H1 (cell line): ENCODE results near the gene TBC1D22A. TPM values are rescaled to one million over a fixed set of nuclear protein-coding genes. Genes with fewer than 3 reads are reported as not detected.

ENCODE experiments used
- CTCF ChIA-PET: fragments of 300-600 bp; sonication (Branson Sonifier 250); formaldehyde crosslinking; loops from one replicate; lab custom pipeline; 2021; ENCODE audit not compliant: partially characterized antibody; lab: Charles Lee
- POLR2A ChIA-PET: fragments of 300-600 bp; sonication (Branson Sonifier 250); formaldehyde crosslinking; loops from one replicate; lab custom pipeline; 2021; ENCODE audit warnings: inconsistent platforms; ENCODE audit not compliant: partially characterized antibody; lab: Charles Lee
- DNase-seq, 2 experiments: peaks; one replicate each; pipeline versions ENCODE4 v3.0.0 to v3.0.0-alpha.2; 2010 to 2022; ENCODE audit warnings: low spot score in 2 of 2, low read depth in 1 of 2, mixed read lengths in 1 of 2
- FAIRE-seq: peaks from 2 replicates; lab custom pipeline; 2011; peaks lifted over from hg19 to GRCh38; lab: Jason Lieb, UNC
- H2AFZ ChIP-seq: 2 replicates; pipeline ENCODE4 v1.8.1; 2012; ENCODE audit warnings: low read length, inconsistent platforms
- H2AK5ac ChIP-seq: 2 replicates; pipeline ENCODE4 v1.6.1; 2013; ENCODE audit warnings: low read depth, low read length
- H2BK120ac ChIP-seq: replicated peaks from 2 replicates; pipeline ENCODE3; 2013; ENCODE audit warnings: low read depth, low read length, inconsistent platforms
- H2BK12ac ChIP-seq: 2 replicates; pipeline ENCODE4 v1.6.1; 2013; ENCODE audit warnings: low read depth, low read length
- H2BK15ac ChIP-seq: 2 replicates; pipeline ENCODE4 v1.6.1; 2013; ENCODE audit warnings: low read length
- H2BK20ac ChIP-seq: 2 replicates; pipeline ENCODE4 v1.6.1; 2013; ENCODE audit warnings: low read length
- H2BK5ac ChIP-seq: 2 replicates; pipeline ENCODE4 v1.6.1; 2013; ENCODE audit warnings: low read depth, low read length
- H3K14ac ChIP-seq: 2 replicates; pipeline ENCODE4 v1.6.1; 2013; ENCODE audit warnings: inconsistent platforms; ENCODE audit not compliant: insufficient read length
- H3K18ac ChIP-seq: 2 replicates; pipeline ENCODE4 v1.6.1; 2013; ENCODE audit warnings: low read length; ENCODE audit errors: extremely low read depth
- H3K23ac ChIP-seq: 2 replicates; pipeline ENCODE4 v1.6.1; 2013; ENCODE audit warnings: inconsistent platforms; ENCODE audit not compliant: insufficient read length
- H3K23me2 ChIP-seq: 2 replicates; pipeline ENCODE4 v1.6.1; 2013; ENCODE audit warnings: low read depth, low read length
- H3K27ac ChIP-seq: 2 replicates; pipeline ENCODE4 v1.6.1; 2011; ENCODE audit warnings: low read depth, low read length, inconsistent platforms
- H3K27me3 ChIP-seq, 4 experiments: replicated peaks in 1 of 4; 1 replicate in 1 of 4; 2 replicates in 3 of 4; pipeline versions ENCODE4 v1.6.1 to v1.8.1; 2011 to 2013; ENCODE audit warnings: low read length in 3 of 4, mild to moderate bottlenecking in 3 of 4, inconsistent platforms in 2 of 4, mixed read lengths in 2 of 4, moderate library complexity in 1 of 4; ENCODE audit not compliant: control insufficient read depth in 3 of 4, insufficient read depth in 3 of 4; ENCODE audit errors: extremely low read depth in 1 of 4
- H3K36me3 ChIP-seq, 4 experiments: 2 replicates each; pipeline versions ENCODE4 v1.6.1 to v1.8.1; 2011 to 2013; ENCODE audit warnings: mild to moderate bottlenecking in 4 of 4, low read length in 3 of 4, moderate library complexity in 2 of 4, control low read depth in 1 of 4, inconsistent platforms in 1 of 4; ENCODE audit not compliant: insufficient read depth in 4 of 4, control insufficient read depth in 2 of 4
- H3K4ac ChIP-seq: replicated peaks from 2 replicates; pipeline ENCODE3; 2013; ENCODE audit warnings: low read length, low read depth, mixed read lengths, inconsistent platforms; ENCODE audit not compliant: insufficient read length
- H3K4me1 ChIP-seq, 4 experiments: replicated peaks in 1 of 4; 1 replicate in 1 of 4; 2 replicates in 3 of 4; pipeline versions ENCODE4 v1.6.1 to v1.8.1; 2011 to 2013; ENCODE audit warnings: low read length in 3 of 4, inconsistent platforms in 2 of 4, mixed read lengths in 1 of 4; ENCODE audit not compliant: insufficient read depth in 4 of 4, control insufficient read depth in 3 of 4
- H3K4me2 ChIP-seq, 2 experiments: 2 replicates each; pipeline versions ENCODE4 v1.6.1 to v1.8.1; 2011 to 2013; ENCODE audit warnings: low read depth in 2 of 2, low read length in 2 of 2, control low read depth in 1 of 2, inconsistent platforms in 1 of 2, mild to moderate bottlenecking in 1 of 2; ENCODE audit not compliant: insufficient read depth in 1 of 2
- H3K4me3 ChIP-seq, 4 experiments: fragments of 200-600, 300-600 bp in 1 of 4; sonication (generic), shearing (Covaris generic), sonication (Bioruptor Twin) in 1 of 4; 2 replicates each; pipeline versions ENCODE4 v1.5.1 to v1.8.1; 2011 to 2016; ENCODE audit warnings: low read length in 4 of 4, low read depth in 3 of 4, control low read depth in 2 of 4, inconsistent platforms in 2 of 4, mild to moderate bottlenecking in 2 of 4, mixed read lengths in 1 of 4, moderate library complexity in 1 of 4; ENCODE audit not compliant: insufficient read depth in 2 of 4; ENCODE audit errors: extremely low read depth in 1 of 4
- H3K56ac ChIP-seq: replicated peaks from 2 replicates; pipeline ENCODE3; 2013; ENCODE audit warnings: low read depth, mild to moderate bottlenecking, mixed read lengths, low read length, inconsistent platforms; ENCODE audit not compliant: insufficient read length
- H3K79me1 ChIP-seq: 2 replicates; pipeline ENCODE4 v1.6.1; 2013; ENCODE audit warnings: low read depth, low read length, control low read depth
- H3K79me2 ChIP-seq, 2 experiments: 2 replicates each; pipeline versions ENCODE4 v1.6.1 to v1.8.1; 2012 to 2013; ENCODE audit warnings: low read length in 2 of 2, mild to moderate bottlenecking in 2 of 2, inconsistent platforms in 1 of 2; ENCODE audit not compliant: insufficient read depth in 2 of 2, control insufficient read depth in 1 of 2
- H3K9ac ChIP-seq, 4 experiments: replicated peaks in 1 of 4; 1 replicate in 1 of 4; 2 replicates in 3 of 4; pipeline versions ENCODE4 v1.6.1 to v1.8.1; 2011 to 2013; ENCODE audit warnings: low read depth in 3 of 4, low read length in 3 of 4, control low read depth in 2 of 4, mild to moderate bottlenecking in 2 of 4, moderate library complexity in 2 of 4, inconsistent platforms in 1 of 4; ENCODE audit errors: extremely low read depth in 1 of 4
- H3K9me3 ChIP-seq, 2 experiments: 2 replicates each; pipeline versions ENCODE4 v1.6.1 to v1.8.1; 2012 to 2013; ENCODE audit warnings: mild to moderate bottlenecking in 2 of 2, moderate library complexity in 2 of 2, control low read depth in 1 of 2, inconsistent platforms in 1 of 2, low read depth in 1 of 2, low read length in 1 of 2, mixed read lengths in 1 of 2; ENCODE audit not compliant: insufficient read depth in 2 of 2
- H4K20me1 ChIP-seq, 2 experiments: replicated peaks in 1 of 2; 2 replicates each; pipeline versions ENCODE3 to v1.8.1; 2011 to 2013; ENCODE audit warnings: inconsistent platforms in 2 of 2, low read length in 2 of 2, mild to moderate bottlenecking in 1 of 2; ENCODE audit not compliant: insufficient read depth in 2 of 2, control insufficient read depth in 1 of 2
- H4K5ac ChIP-seq: 2 replicates; pipeline ENCODE4 v1.6.1; 2013; ENCODE audit warnings: low read length, low read depth, mixed read lengths, inconsistent platforms; ENCODE audit not compliant: insufficient read length
- H4K8ac ChIP-seq: 2 replicates; pipeline ENCODE4 v1.8.0; 2013; ENCODE audit warnings: mild to moderate bottlenecking, moderate library complexity, low read length, inconsistent platforms; ENCODE audit not compliant: insufficient read depth; ENCODE audit errors: extremely low read depth
- H4K91ac ChIP-seq: replicated peaks from 2 replicates; pipeline ENCODE3; 2013; ENCODE audit warnings: low read length, mixed read lengths, inconsistent platforms; ENCODE audit not compliant: insufficient read length
- CEBPB ChIP-seq: IDR thresholded peaks from 2 replicates; pipeline ENCODE4 v1.6.1; 2012; ENCODE audit warnings: low read depth, low read length
- GTF2F1 ChIP-seq: IDR thresholded peaks from 2 replicates; pipeline ENCODE4 v1.6.1; 2012; ENCODE audit warnings: low read depth, low read length, improper control_type of control experiment, borderline replicate concordance
- TCF12 ChIP-seq: IDR thresholded peaks from 2 replicates; pipeline ENCODE4 v1.6.1; 2011; ENCODE audit warnings: low read depth, mild to moderate bottlenecking, low read length
- WGBS, 2 experiments: shearing (Covaris generic) in 1 of 2; methylation state at CpG; one replicate each; pipeline versions ENCODE4 v1.1.6 to v1.1.7; 2013 to 2015; ENCODE audit warnings: low lambda C conversion rate in 2 of 2, mixed read lengths in 2 of 2, inconsistent platforms in 1 of 2, low coverage in 1 of 2, missing lambda C conversion rate in 1 of 2; ENCODE audit not compliant: insufficient replicate concordance in 2 of 2, insufficient coverage in 1 of 2, insufficient read length in 1 of 2; ENCODE audit errors: extremely low coverage in 1 of 2, missing lambda C conversion rate in 1 of 2; 5-methylcytosine and 5-hydroxymethylcytosine counted together
- polyA plus RNA-seq, 7 experiments: library from polyadenylated mRNA; depleted of rRNA in 3 of 7; stranded (reverse) in 5 of 7; unstranded in 2 of 7; fragments of >200 nt in 5 of 7; fragments of 200-250 nt in 2 of 7; gene quantifications; 1 replicate in 5 of 7; 2 replicates in 1 of 7; 4 replicates in 1 of 7; pipeline versions ENCODE4 v1.2.1 to v1.2.3, GENCODE V29; 2011 to 2013; ENCODE audit warnings: missing spikeins in 2 of 7, mixed read lengths in 2 of 7
- total RNA-seq: library from RNA; stranded (reverse); fragmentation: NEBNext Ultra II Directional; extraction: Animal tissue kit (Norgen Biotek cat#: 25700); gene quantifications from 2 replicates; pipeline ENCODE4 v1.2.1, GENCODE V29; 2021

The TBC1D22A gene
- total and polyA plus RNA-seq, 2 of the 8 experiments (the other 6 are each of a cell fraction or from before 2014, with no cell fraction given), result 11.9 to 18.4 TPM

- Histone ChIP-seq H2BK12ac (no peak overlapping the region), H2AK5ac (no peak overlapping the region), H2AFZ (no peak overlapping the region), H3K79me2 (no peaks in the 10 kb centered on the region), H3K4me2 (no peak overlapping the region), H3K27ac (no peak overlapping the region), H3K79me1 (peaks cover 4% of the 10 kb centered on the region; the same call in 1 of the 2 replicates), H3K9me3 (no peaks in the 10 kb centered on the region), H2BK120ac (no peak overlapping the region), H3K23ac (no peak overlapping the region), H4K8ac (no peak overlapping the region), H4K91ac (no peak overlapping the region), H3K9ac (no peak overlapping the region), H3K18ac (no peak overlapping the region), H3K56ac (no peak overlapping the region), H4K20me1 (peaks cover 0 to 10% of the 10 kb centered on the region in 2 experiments), H2BK20ac (no peak overlapping the region), H4K5ac (no peak overlapping the region), H3K27me3 (no peaks in the 10 kb centered on the region), H3K23me2 (0 out of 2 replicates have a peak, but pooled peaks cover 1% of the 10 kb centered on the region), H3K4me1 (no peaks in the 10 kb centered on the region), H3K36me3 (peaks cover 5 to 28% (median 10%) of the 10 kb centered on the region in 4 experiments; a peak in 6 of 8 replicates), H2BK15ac (no peak overlapping the region), H3K4me3 (no peak overlapping the region), H2BK5ac (no peak overlapping the region), H3K4ac (no peak overlapping the region), H3K14ac (no peak overlapping the region)
- ChIA-PET CTCF (interaction anchor here (0.7 to 2.9 kb wide), 3 partner anchors 11 to 156 kb away, joined by 3 to 12 read pairs (median 3); no protein-coding TSS in a partner anchor), POLR2A (no interaction called here)
- FAIRE-seq (no peak), DNase-seq (no peak)
- WGBS, 2 experiments, result 94% methylated on average over 11 of the region's 11 CpGs; no CpG with 5 or more reads in 1 of the 2 experiments
- no peak for TF ChIP-seq CEBPB
- TF ChIP-seq TCF12, result no peak
- TF ChIP-seq GTF2F1, result no peak
Measured at GRCh38 chr22:46719921-46720320, 42.5 kb upstream of the TBC1D22A start.
